ENCODE data around the gene TOMM34. TPM values are rescaled to one million over a fixed set of nuclear protein-coding genes. Genes with fewer than 3 reads are reported as not detected.
A peak's percentile ranks its signal among the peaks of the same experiment; 100 is the strongest.

The TOMM34 gene
- total RNA-seq, 2 donors from 2014 or later, result 10.6 to 17.0 TPM

GRCh38 chr20:44961870-44962267 lies 1.7 kb upstream of the TOMM34 start:
- Histone ChIP-seq H3K27me3 (no peaks in the 10 kb centered on the region), H3K27ac (no peak overlapping the region), H3K4me1 (peaks cover 0 to 23% of the 10 kb centered on the region in 2 donors), H3K4me3 (no peak overlapping the region), H3K9me3 (no peaks in the 10 kb centered on the region), H3K36me3 (peaks cover 4% of the 10 kb centered on the region)
- DNase-seq (ENCODE audit: low spot score), result no peak
- TF ChIP-seq CTCF (IDR thresholded peaks at IDR 0.05), result no peak

- DNase-seq (ENCODE audit: low spot score), result no peak
- H3K27me3 ChIP-seq, result no peaks in the 10 kb centered on the region
- peaks cover 0 to 20% of the 10 kb centered on the region in 2 donors for H3K4me1 ChIP-seq
- no peak overlapping the region for H3K4me3 ChIP-seq
- no peak for TF ChIP-seq CTCF (IDR thresholded peaks at IDR 0.05)
- peaks cover 4% of the 10 kb centered on the region for H3K36me3 ChIP-seq
- H3K9me3 ChIP-seq, result no peaks in the 10 kb centered on the region
- H3K27ac ChIP-seq, result no peak overlapping the region
Measured at GRCh38 chr20:44961011-44961869, 1.0 kb upstream of the TOMM34 start.

- peaks cover 15% of the 10 kb centered on the region for H3K36me3 ChIP-seq
- H3K4me1 ChIP-seq, result peaks cover 0 to 20% of the 10 kb centered on the region in 2 donors
- DNase-seq (ENCODE audit: low spot score), result no peak
- no peak for TF ChIP-seq CTCF (IDR thresholded peaks at IDR 0.05)
- H3K27me3 ChIP-seq, result no peaks in the 10 kb centered on the region
- H3K4me3 ChIP-seq, result peak overlapping the region; percentile 77 to 88
- peak overlapping the region; percentile 77 to 80 for H3K27ac ChIP-seq
- no peaks in the 10 kb centered on the region for H3K9me3 ChIP-seq
Measured at GRCh38 chr20:44959638-44960102, 527 bp downstream of the TOMM34 start.

- no peak for TF ChIP-seq CTCF (IDR thresholded peaks at IDR 0.05)
- no peak for DNase-seq (ENCODE audit: low spot score)
- Histone ChIP-seq H3K4me1 (peaks cover 0 to 20% of the 10 kb centered on the region in 2 donors), H3K4me3 (peak overlapping the region; percentile 77 to 88), H3K27me3 (no peaks in the 10 kb centered on the region), H3K9me3 (no peaks in the 10 kb centered on the region), H3K36me3 (peaks cover 20% of the 10 kb centered on the region), H3K27ac (peak overlapping the region in 1 of 2 donors; percentile 80)
Measured at GRCh38 chr20:44959082-44959637, 1.0 kb downstream of the TOMM34 start.

GRCh38 chr20:44958276-44958675 lies 1.9 kb downstream of the TOMM34 start:
- no peak for DNase-seq (ENCODE audit: low spot score)
- no peak for TF ChIP-seq CTCF (IDR thresholded peaks at IDR 0.05)
- Histone ChIP-seq H3K4me1 (peaks cover 0 to 20% of the 10 kb centered on the region in 2 donors), H3K27me3 (no peaks in the 10 kb centered on the region), H3K36me3 (peaks cover 29% of the 10 kb centered on the region), H3K27ac (no peak overlapping the region), H3K4me3 (no peak overlapping the region), H3K9me3 (no peaks in the 10 kb centered on the region)

All from right atrium auricular region (tissue), 2 donors.